C4-2B (cell line): Measurements from ENCODE around the gene IFNL4.
"Not testable (repeated sequence)": the region's sequence is repeated elsewhere in the genome, so short reads cannot be mapped to it uniquely, and the experiment has no call there.

ENCODE experiments used
- H3K27ac ChIP-seq: fragments of 450-650 bp; 2 replicates; pipeline ENCODE4 v1.5.1; 2017
- CTCF ChIP-seq: fragments of 450-650 bp; conservative IDR thresholded peaks from 2 replicates; pipeline ENCODE4 v1.5.1; 2017; ENCODE audit warnings: mild to moderate bottlenecking
- ZFX ChIP-seq: fragments of 450-650 bp; IDR thresholded peaks from 2 replicates; pipeline ENCODE4 v1.6.1; 2017

Gene IFNL4

DNA sequence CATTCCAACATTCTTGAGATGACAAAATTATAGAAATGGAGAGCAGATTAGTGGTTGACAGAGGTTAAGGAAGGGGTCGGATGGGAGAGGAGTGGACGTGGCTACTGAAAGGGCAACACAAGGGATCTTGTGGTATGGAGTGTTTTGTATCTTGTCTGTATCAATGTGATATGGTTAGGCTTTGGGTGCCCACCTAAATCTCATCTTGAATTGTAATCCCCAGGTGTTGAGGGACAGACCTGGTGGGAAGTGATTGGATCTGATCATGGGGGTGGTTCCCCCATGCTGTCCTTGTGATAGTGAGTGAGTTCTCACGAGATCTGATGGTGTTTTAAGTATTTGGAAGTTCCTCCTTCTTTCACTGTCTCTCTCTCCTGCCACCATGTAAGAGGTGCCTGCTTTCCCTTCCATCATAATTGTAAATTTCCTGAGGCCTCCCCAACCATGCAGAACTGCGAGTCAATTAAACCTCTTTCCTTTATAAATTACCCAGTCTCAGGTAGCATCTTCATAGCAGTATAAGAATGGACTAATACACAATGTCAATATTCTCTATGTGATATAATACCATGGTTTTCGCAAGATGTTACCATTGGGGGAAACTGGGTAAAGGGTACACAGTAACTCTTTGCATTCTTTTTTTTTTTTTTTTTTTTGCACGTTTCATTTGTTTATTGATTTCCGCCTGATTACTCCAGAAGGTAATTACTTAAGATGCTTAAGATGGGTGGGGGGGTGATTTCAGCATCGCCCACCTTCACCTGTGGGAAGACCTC is 4.9 kb upstream of the IFNL4 start:
- H3K27ac ChIP-seq = no peak overlapping the region
- no peak for TF ChIP-seq CTCF
- no peak for TF ChIP-seq ZFX

DNA sequence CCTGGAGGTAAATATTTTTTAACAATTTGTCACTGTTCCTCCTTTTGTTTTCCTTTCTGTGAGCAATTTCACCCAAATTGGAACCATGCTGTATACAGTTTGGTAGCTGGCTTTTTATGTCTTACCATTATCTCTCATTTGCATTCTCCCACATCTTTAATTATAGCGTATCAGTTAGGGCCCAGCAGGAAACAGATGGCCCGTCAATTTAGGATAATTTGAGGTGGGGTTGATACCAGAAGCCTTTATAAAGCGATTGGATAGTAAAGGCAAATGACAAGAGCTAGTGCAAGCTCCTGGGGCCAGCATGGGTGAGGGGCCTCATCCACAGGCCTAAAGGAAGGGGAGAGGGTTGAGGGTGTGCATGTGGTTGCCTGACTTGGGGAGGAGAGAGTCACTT is 3.8 kb upstream of the IFNL4 start:
- no peak overlapping the region for H3K27ac ChIP-seq
- TF ChIP-seq CTCF (no peak), ZFX (no peak)

DNA sequence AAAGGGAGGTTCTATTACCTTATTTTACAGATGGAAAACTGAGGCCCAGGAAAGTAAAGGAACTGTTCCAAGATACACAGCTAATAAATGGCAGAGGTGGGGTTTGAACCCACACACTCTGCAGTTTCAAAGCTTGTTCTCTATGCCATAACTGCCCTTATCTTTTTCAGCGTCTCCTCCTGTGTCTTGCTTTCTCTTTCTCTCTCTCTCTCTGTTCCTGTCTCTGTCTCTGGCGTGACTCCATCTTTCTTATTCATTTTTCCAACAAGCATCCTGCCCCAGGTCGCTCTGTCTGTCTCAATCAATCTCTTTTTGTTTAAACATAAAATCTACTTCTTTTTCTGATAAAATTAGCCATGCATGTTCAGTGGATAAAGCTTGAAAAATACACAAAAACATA is 3.2 kb upstream of the IFNL4 start:
- no peak for TF ChIP-seq CTCF
- no peak for TF ChIP-seq ZFX
- H3K27ac ChIP-seq = no peak overlapping the region

DNA sequence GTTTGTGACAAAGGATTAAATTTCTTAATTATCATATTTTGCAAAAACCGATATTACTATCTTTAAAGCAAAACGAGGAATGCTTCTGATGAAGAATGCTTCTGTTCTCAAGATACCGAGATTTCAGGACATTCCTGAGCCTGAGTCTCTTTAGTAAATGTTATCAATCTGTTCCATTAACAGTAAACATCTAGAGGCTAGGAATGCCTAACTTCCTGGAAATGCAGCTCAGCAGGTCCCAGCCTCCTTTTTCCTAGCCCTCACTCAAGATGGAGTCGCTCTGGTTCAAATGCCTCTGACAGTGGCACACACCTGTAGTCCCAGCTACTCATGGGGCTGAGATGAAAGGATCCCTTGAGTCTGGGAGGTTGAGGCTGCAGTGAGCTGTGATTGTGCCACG is 2.4 kb upstream of the IFNL4 start:
- no peak overlapping the region for H3K27ac ChIP-seq
- TF ChIP-seq ZFX = no peak
- TF ChIP-seq CTCF = no peak

DNA sequence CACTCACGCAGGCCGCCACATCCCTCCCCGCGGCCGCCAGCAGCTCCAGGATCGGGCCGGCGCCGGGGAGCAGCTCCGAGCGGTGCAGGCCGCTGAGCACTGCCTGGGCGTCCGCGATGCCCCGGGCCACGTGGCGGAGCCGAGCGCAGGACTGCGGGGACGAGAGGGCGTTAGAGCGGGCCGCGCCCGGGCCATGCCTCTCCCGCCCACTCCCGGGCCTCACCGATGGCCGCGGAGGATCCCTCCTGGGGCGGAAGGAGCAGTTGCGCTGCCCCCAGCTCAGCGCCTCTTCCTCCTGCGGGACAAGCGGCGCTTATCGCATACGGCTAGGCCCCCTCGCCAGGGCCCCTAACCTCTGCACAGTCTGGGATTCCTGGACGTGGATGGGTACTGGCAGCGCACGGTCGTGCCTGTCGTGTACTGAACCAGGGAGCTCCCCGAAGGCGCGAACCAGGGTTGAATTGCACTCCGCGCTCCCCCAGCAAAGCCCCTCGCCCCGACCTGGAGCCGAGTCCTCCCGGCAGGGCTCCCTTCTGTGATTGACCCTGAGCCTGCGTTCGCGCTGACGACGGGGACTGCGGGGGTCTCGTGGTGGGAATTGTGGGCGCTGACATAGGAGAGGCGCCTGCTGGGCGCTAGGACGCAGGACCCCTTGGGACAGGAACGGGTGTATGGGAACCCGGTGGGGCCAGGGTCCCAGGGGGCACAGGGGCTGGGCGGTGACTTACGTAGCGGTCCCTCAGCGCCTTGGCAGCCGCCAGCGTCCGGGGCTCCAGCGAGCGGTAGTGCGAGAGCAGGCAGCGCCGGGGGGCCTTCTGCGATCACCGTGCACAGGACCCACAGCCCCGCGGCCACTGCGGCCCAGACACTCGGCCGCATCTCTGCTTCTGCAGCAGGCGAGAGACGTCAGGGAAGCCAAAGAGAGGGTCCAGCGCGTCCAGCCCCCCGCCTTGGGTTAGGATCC is 673 bp downstream of the IFNL4 start:
- no peak for TF ChIP-seq CTCF
- no peak for TF ChIP-seq ZFX
- no peak overlapping the region for H3K27ac ChIP-seq

DNA sequence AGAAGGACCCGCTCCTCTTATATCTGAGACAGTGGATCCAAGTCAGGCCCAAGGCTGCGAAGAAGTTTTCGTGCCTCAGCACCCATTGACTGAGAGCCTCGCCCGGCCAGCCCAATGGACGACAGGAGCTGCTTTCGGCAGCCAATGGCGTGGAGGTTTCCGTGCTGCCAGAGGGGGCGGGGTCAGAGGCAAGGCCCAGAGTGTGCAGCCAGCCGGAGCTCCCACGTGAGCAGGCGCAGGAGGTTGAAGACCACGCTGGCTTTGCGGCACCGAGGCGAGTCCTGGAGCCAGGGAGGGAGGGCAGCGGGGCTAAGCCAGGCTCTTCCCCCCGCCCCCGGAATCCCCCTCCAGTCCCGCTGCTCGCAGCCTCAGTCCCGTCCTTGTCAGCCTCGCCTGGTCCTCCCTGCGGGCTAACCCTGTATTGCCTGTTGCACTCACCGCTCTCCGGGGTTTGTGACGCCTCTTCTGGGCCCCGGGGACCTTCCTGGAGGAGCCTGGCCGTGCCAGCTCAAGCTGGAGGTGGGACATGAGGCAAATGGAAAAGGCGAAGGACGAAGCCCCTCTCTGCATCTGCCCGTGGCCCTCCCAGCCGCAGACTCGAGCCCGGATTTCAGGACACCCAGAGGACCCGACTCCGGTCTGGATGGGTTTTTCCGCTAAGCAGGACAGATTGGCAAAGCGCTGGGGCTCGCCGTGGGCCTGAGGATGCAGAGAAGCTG is 1.5 kb downstream of the IFNL4 start:
- TF ChIP-seq ZFX (no peak), CTCF (no peak)
- no peak overlapping the region for H3K27ac ChIP-seq

- H3K27ac ChIP-seq = not testable (repeated sequence)
Measured at GRCh38 chr19:39245166-39245565, 3.5 kb downstream of the IFNL4 start.

DNA sequence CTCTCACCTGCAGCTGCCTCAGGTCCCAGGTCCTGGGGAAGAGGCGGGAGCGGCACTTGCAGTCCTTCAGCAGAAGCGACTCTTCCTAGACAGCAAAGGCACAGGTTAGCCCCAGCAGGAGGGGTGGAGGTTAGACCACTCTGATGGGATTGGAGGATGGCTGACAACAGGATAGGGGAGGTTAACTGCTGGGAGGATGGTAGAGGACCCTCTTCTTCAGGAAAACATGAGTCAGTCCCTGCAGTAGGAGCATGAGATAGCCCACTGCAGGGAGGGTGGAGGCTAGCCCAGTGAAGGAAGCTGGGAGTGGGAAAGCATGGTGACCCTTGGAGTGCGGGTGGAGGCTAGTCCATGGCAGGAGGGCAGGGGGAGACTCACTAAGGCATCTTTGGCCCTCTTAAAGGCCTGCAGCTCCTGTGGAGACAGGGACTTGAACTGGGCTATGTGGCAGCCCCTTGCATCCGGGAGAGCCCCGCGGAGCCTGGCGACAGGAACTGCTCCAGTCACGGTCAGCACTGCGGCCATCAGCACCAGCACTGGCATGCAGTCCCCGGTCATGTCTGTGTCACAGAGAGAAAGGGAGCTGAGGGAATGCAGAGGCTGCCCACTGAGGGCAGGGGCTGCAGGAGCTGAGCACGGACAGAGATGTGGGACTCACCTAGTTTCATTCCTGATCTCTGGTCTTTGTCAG is 4.1 kb downstream of the IFNL4 start, which contains the start of gene IFNL3:
TSS of gene IFNL3 (minus strand) at position 597 of the 691 bp plus-strand sequence. CDS start at position 558, 39 bp downstream.
- not testable (repeated sequence) for H3K27ac ChIP-seq

DNA sequence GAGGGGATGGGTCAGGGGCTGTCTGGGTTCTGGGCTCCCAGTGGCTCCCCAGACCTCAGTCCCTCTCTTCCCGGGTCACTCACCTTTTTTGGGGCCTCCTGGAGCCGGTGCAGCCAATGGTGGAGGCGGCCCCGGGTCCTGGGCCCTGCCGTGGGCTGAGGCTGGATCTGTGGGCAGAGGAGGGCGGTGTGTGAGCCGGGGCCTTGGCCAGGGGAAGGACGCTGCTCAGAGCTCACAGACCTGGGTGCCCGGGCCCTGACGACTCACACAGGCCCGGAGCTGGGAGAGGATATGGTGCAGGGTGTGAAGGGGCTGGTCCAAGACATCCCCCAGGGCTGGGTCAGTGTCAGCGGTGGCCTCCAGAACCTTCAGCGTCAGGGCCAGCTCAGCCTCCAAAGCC is 4.9 kb downstream of the IFNL4 start:
- not testable (repeated sequence) for H3K27ac ChIP-seq
